Measurements from ENCODE around the gene CGB8.
"Not testable (repeated sequence)": the region's sequence is repeated elsewhere in the genome, so short reads cannot be mapped to it uniquely, and the experiment has no call there.

The CGB8 gene

DNA sequence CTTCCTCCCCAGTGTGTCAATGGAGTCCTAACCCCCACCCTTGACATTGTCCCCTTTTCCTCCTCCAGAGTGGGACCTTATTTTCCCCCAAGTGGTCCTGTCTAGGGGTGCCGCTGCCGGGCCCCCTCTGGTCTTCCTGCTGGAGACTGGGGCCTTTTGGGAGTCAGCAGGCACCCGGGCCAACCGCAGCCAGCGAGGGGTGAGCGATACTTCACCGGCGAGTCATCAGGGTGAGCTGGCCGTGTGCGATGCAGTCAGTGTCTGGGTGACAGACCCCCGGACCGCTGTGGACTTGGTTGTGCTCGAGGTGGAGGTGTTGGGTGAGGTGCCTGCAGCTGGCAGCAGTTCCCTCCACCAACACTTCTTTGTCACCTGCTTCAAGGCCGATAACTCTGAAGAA lies 19.2 kb downstream of the CGB8 start:
- DNase-seq = not testable (repeated sequence)

DNA sequence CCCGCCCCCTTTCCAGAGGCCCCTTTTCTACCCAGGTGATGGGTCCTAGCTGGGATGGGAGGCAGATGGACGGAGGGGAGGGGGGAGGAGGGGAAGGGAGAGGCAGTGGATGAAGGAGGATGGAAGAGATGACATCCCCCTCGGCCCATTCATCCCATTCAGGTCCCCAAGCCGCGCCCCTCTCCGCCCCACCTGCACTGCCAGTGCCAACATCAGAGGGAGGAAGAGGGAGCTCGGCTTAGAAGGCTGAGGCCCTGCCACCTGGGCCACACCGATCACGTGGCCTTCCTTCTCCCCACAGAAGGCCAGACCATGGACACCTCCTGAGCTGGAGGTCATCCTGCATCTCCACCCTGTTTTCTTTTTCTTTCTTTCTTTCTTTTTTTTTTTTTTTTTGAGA lies 20.2 kb downstream of the CGB8 start:
- DNase-seq = not testable (repeated sequence)

DNA sequence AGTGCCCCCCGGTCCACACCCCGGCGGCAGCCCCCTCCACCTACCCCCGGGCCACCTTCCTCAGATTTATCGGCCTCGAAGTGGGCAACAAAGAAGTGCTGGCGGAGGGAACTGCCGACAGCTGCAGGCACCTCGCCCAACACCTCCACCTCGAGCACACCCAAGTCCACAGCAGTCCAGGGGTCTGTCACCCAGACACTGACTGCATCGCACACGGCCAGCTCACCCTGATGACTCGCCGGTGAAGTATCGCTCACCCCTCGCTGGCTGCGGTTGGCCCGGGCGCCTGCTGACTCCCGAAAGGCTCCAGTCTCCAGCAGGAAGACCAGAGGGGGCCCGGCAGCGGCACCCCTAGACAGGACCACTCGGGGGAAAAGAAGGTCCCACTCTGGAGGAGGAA lies 23.3 kb downstream of the CGB8 start:
- not testable (repeated sequence) for DNase-seq

DNA sequence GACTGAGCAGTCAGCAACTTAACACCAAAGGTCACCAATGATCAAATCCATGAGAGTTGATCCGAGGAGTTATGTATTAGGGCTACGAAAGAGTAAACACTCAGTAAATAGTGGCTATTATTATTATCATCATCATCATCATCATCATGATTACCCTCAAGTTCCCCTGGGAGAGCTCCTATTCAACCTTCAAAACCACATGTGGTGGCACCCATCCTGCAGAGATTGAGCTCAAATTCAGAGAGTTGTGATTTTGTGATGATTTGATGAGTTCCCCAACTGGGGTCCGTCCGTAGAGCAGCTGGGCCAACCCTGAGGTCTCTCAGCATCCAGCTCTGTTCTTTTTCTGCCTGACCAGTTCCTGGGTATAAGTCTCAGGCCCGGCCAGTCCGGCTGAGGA lies 23.8 kb downstream of the CGB8 start:
- DNase-seq = not testable (repeated sequence)

DNA sequence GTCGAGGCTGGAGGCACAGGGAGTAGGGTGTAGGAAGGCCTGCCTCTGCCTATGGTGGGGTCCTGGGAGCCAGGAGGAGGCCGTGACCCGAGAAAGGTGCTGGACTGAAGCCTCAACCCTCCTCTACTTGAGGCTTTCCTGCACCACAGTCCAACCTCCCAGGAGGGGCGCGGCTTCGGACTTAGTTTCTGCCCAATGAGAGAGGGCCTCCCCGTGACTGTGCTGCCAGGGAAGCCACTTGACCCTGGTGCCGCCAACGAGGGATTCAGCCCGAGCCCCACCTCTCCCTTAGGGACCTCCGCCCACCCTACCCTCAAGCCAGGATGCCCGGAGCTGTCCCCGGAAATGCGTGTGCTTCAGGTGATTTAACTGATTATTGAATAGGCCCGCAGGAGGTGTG lies 24.7 kb downstream of the CGB8 start, which contains the start of gene CGB3:
Gene CGB3 (minus strand): TSS at position 101 of the 400 bp plus-strand sequence. CDS start 362 bp downstream, outside the sequence.
- DNase-seq = not testable (repeated sequence)

DNA sequence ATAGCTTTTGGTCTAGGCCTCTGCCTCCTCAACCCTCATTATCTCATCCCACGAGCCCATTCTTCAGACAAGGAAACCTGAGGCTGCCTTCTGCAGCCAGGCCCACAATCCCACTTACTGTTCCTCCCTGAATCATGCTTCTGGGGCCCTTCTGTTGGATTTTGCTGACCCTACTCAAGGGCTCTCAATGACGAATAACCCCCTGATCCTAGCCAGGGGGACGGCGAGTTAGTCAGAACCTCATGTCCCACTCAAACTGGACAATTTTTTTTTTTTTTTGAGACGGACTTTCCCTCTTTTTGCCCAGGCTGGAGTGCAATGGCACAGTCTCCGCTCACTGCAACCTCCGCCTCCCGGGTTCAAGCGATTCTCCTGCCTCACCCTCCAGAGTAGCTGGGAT lies 26.8 kb downstream of the CGB8 start:
- DNase-seq = no peak

DNA sequence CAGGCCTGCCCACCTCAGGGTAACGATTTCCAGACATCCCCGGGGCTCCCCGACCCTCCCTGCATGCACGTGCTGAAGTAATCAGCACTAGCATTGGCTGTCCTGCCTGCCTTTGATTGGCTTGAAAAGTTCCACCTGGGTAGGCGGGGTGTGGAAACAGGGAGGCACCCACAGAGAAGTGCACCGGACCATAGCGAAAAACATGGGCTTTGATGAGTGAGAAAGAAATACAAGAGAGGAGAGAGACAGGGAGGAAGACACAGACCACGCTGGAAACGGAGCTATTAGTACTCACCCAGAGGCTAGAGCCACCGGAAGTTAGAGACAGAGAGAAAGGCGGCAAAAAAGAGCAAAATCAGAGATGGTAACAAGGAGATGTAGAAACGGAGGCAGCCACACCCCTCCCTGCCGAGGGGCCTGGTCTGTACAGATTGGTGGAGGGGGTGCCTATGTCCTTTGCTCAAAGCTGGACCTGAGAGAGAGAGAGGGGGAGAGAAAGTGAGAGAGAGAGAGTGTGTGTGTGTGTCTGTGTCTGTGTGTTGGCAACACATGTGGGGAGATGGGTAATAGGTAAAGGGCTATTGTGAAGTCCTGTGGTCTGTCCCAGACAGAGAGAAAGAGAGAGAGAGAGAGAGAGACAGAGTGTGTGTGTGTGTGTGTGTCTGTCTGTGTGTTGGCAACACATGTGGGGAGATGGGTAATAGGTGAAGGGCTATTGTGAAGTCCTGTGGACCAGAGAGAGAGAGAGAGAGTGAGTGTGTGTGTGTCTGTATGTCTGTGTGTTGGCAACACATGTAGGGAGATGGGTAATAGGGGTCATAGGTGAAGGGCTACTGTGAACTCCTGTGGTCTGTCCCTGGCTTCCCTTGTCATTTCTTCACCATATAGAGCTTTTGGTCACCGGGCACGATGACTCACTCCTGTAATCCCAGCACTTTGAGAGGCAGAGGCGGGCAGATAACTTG lies 27.7 kb downstream of the CGB8 start:
- no peak for DNase-seq

DNA sequence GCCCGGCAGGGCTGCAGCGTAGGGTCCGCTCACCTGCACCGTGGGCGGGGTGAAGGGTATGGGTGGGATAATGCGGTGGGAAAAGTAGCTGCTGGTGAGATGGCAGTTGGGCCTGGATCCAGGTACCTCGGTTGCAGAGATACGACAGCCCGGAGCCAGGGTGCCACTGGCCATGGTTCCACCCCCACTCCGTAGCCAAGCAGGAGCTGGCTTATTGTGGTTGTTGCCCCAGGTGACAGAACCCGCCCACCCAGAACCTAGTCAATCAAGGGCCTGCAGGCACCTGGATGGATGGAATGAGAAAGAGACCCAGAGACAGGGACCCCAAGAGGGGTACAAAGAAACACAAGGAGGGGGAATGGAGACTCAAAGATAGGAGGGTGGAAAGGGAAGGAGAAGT lies 28.6 kb downstream of the CGB8 start:
- DNase-seq = no peak

DNA sequence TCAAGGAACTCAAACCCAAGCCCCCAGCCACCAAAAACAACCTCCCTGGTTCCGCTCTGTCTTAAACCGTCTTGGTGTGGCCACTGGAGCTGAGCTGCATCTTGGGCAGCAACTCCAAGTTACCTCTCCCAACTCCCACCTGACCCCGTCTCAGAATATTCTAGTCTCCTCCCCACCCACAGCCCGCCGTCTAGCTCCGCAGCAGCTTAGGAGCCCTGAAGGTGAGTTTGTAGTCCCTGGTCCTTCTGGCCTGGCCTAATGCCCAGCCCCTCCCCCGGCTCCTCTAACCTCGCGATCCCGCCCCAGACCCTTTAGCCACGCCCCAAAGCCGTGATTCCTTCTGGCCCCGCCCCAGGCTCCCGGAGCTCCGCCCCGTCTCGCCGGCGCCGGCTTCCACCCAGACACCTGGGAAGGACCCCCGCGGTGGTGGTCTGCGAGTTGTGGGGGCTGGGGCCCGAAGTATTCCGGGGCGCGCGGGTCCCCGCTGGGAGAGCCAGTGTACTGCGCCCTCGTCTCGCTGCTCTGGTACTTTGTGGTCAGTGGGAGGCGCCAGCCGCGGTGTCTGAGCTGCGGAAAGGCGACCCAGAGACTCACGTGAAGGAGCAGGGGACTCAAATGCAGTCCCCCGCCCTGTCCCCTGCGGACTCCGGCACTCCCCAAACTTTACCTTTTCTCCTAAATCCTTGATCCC lies 29.5 kb downstream of the CGB8 start:
- peak; percentile 70 for DNase-seq

DNA sequence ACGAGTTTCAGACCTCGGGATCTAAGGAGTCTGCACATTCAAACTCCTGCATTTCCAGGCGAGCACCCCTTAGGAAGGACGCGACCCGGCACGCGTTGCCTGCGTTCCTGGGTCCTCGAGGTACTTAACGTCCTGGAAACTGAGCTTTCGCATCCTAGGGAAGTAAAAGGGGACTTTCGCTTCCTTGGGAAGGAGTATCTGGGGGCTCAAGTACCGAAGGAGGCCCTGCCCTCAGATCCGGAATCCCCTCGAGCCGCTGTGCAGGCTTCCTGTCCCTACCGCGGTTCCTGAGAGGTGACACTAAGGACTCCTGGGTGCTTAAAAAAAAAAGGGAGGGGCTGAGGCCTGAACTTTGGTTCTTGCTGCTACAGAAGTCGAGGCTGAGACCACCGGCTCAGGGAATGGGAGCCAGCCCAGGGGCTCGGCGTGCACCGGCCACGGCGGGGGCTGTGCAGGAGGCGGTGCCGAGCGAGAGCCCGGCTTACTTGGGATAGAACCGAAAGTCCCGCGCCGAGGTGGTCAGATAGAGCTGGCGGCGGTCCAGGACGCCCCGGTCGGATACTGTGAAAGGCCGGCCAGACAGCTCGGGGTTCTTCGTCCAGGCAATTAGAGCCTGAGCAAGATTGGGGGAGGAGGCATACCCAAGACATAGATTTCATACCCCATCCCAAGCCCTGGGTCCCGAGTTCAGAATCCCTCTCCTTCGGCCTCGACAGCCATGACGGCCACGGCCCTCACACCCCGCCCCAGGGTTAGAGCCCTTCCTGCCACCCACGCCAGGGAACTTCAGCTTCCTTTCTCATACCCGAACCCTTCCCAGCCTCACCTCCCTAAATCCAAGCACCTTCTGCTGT lies 30.3 kb downstream of the CGB8 start:
- not testable (repeated sequence) for DNase-seq

DNA sequence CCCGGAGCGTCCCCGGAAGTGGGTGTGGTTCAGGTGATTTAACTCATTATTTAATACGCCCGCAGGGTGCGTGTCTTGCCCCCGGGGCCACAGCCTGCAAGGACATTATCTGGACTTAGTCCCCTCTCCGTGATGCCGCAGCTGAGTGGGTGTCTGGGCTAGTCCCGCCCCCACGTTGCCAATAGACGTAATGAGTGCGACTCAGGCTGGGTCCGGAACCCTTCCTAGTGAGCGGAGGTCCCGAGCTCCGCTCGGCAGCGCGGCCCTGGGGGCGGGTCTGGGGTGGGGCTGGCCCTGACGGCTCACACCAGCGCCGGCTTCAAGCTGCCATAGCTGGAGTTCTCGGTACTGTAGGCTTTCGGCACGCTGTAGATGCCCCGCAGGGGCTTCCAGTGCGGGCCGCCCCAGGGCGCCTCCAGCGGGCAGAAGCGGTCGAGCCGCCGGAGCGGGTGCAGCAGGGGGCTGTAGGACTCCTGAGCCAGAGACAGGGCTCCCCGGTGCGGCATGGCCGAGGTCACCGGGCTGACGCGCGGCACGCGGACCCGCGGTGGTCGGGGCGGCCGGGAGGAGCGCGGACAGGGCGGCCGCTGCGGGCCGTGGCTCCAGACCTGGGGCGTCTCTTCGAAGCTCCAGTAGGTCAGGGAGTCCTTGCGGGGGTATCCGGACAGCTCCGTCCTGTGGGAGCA lies 31.1 kb downstream of the CGB8 start:
- peak; percentile 66 for DNase-seq

DNA sequence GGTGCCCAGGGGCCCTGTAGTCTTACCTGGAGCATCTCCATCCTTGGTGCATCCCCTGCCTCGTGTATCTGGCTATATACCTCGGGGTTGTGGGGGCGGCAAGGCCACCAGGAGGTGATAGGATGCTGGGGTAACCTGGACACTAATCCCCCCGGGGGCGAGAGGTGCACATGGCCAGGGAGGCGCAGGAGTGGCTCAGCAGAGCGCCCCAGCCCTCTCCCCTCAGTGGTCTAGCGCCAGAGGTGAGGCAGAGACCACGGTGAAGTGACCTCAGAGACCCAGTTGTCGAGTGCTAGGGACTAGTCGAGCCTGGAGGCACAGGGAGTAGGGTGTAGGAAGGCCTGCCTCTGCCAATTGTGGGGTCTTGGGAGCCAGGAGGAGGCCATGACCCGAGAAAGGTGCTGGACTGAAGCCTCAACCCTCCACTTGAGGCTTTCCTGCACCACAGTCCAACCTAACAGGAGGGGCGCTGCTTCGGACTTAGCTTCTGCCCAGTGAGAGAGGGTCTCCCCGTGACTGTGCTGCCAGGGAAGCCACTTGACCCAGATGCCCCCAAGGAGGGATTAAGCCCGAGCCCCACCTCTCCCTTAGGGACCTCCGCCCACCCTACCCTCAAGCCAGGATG lies 31.8 kb downstream of the CGB8 start, which contains the start of gene LHB:
Gene LHB (minus strand): TSS at position 51 of the 625 bp plus-strand sequence. CDS start 10 bp downstream, at position 41.
- DNase-seq = no peak

DNA sequence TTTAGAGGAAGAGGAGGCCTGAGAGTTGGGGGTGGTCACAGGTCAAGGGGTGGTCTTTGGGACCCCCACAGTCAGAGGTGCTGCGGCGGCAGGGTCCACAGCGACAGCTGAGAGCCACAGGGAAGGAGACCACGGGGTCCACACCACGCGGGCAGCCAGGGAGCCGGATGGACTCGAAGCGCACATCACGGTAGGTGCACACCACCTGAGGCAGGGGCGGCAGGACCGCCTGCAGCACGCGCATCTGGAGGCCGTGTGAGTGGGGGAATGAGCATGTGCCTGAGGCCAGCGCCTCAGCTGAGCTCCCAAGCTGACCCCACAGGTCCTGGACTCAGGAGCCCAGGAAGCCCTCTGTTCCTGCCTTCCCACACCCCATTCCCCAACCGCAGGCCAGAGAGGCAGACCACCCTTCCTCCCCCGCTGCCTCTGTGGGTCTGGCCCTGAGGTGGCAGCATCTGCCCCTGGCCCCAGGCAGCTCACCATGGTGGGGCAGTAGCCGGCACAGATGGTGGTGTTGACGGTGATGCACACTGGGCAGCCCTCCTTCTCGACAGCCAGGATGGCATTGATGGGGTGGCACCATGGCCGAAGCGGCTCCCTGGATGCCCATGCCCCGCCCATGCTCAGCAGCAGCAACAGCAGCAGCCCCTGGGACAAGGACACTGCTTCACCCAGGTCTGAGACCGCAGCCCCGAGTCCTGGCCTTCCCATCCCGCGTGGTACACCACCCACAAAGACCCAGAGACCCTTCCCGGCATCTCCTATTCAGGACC lies 32.7 kb downstream of the CGB8 start:
- no peak for DNase-seq

DNA sequence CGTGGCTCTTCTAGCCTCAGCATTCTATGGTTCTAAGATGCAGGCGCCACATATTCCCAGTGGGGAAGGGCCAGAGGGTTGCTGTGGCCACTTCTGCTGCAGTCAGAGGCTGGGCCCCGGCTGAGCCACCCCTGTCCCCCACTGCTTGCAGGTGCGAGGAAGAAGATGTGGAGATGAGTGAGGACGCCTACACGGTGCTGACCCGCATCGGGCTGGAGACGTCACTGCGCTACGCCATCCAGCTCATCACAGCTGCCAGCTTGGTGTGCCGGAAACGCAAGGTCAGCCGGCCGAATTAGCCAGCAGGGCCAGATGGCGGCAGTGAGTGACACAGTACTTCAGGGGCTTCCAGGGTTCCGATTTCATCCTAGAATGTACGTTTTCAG lies 34.0 kb downstream of the CGB8 start:
- DNase-seq = no peak

DNA sequence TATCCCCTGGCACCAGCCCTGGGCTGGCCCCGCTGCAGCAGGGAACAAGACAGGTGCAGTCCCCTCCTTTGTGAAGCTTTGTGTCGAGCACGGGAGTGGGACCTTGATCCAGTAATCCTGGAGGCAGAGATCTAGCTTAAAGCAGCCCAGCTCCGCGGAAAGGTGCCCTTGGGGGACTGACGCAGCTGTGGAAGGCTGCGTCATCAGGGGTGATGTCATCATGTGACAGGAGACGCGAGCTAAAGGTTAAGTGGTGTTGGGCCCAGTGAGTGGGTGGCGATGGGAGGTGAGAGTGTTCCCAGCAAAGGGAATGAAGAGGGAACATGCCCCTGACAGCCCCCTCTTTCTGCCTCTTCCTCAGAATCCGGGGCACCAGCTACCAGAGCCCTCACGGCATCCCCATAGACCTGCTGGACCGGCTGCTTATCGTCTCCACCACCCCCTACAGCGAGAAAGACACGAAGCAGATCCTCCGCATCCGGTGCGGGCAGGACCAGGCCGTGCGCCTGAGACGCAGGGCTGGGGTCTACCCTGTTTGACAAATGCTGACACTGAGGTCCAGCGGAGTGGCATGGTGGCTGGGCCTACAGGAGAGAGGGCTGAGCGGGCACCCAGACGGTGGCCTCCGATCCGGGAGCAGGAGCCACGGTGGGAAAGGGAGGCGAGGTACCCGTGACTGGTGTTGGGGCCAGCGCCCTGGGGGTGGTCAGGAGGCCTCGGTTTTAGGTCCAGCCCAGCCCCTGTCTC lies 34.6 kb downstream of the CGB8 start:
- DNase-seq = no peak

DNA sequence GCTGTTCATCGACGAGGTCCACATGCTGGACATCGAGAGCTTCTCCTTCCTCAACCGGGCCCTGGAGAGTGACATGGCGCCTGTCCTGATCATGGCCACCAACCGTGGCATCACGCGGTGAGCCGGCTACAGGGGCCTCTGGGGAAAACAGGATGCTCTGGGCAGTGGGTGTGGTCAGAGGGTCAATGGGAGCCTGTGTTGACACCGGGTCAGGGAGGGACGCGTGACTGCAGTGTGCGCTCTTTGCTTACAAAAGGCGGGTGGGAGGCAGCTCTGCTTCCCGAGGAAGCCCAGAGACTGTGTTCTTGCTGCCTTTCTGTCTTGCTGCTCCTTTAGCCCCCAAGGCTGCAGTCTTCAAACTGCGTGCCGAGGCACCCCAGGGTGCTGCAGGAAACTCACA lies 37.7 kb downstream of the CGB8 start:
- DNase-seq = no peak

DNA sequence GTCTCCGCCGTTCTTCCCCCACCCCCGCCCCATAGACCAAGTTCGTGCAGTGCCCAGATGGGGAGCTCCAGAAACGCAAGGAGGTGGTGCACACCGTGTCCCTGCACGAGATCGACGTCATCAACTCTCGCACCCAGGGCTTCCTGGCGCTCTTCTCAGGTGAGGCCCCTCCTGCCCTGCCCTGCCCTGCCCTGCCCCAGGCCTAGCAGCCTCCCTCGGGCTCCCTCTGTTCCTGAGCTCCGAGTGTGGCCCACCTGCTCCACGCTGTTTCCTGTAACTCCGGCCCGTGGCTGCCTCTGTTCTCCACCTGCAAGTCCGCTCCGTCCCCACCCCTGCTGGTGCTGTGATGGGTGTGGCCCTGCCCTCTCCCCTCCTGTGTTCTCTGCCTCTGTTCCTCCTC lies 38.5 kb downstream of the CGB8 start:
- no peak for DNase-seq

DNA sequence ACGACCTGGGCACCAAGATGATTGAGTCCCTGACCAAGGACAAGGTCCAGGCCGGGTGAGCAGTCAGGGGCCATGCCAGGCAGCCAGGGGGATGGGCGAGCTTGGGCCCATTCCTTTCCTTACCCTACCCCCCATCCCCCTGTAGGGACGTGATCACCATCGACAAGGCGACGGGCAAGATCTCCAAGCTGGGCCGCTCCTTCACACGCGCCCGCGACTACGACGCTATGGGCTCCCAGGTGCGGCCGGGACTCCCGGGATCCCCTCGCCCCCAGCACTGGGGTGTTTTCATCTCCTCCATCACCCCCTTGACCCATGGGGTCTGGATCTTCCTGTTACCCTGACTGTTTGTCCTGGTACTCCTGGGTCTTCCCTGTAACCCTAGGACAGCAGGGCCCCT lies 39.1 kb downstream of the CGB8 start:
- DNase-seq = no peak

DNA sequence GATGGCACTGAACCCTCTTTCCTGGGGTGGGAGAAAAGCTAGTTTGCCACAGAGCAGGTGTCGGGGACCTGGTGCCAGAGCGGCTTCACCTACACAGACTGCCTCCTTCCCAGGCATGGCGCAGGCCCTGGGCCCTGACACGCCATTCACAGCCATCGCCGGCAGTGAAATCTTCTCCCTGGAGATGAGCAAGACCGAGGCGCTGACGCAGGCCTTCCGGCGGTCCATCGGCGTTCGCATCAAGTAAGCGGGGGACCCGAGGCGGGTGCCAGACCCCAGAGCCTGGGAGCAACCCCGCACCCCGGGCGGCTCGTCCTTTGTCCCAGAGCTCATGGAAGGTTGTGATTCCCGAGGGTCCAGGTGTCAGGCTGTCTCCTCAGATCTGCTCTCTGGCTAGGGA lies 42.0 kb downstream of the CGB8 start:
- no peak for DNase-seq

DNA sequence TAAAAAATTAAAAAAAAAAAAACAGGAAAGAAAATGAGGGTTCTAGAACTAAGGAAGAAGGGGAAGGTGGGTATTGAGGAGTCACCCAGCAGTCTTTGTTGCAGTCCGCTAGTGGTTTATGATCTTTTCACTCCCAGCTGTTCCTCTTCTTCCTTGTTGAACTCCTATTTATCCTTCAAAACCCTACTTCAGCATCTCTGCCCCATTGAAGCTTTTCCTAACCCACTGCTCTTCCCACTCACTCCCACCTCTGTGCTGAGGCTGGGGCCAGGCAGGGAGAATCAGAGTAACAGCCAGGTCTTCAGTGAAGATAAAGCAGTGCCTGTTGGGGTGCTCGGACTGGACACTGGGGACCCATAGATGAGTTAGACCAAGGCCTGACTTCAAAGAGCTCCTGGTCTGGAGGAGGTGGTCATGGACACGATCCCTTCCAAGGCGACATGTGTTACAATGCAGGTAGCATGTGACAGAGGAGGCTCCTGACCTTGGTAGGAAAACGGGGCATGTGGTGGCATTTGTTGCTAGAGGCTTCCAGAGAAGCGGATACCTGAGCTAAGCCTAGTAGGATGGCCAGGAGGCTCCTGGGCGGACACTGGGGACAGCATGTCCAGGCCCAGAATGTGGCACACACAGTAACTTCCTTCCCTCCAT lies 43.8 kb downstream of the CGB8 start:
- DNase-seq = no peak
